Spleen (tissue), 11 donors: ENCODE results near the gene RARA. TPM values are rescaled to one million over a fixed set of nuclear protein-coding genes. Genes with fewer than 3 reads are reported as not detected.

Source experiments
- DNase-seq: peaks from one replicate; pipeline ENCODE4 v3.0.0-alpha.2; 2020
- H3K27ac ChIP-seq, 8 donors: fragments of 200-600 bp; sonication (generic) in 7 of 8; 1 replicate in 4 of 8; 2 replicates in 4 of 8; pipeline versions ENCODE4 v1.5.0 to v1.8.0; 2016 to 2021; ENCODE audit warnings: inconsistent platforms in 4 of 8, mild to moderate bottlenecking in 4 of 8, moderate library complexity in 1 of 8
- H3K27me3 ChIP-seq, 7 donors: fragments of 200-600 bp; sonication (generic) in 6 of 7; replicated peaks in 1 of 7; 1 replicate in 4 of 7; 2 replicates in 3 of 7; pipeline versions ENCODE4 v1.5.0 to v1.8.0; 2016 to 2021; ENCODE audit warnings: inconsistent platforms in 3 of 7, mild to moderate bottlenecking in 1 of 7
- H3K36me3 ChIP-seq, 6 donors: fragments of 200-600 bp; sonication (generic) in 5 of 6; 1 replicate in 4 of 6; 2 replicates in 2 of 6; pipeline versions ENCODE4 v1.5.0 to v1.8.0; 2016 to 2021; ENCODE audit warnings: inconsistent platforms in 2 of 6
- H3K4me1 ChIP-seq, 6 donors: fragments of 200-600 bp; sonication (generic) in 5 of 6; 1 replicate in 3 of 6; 2 replicates in 3 of 6; pipeline versions ENCODE4 v1.5.0 to v1.8.0; 2016 to 2021; ENCODE audit warnings: inconsistent platforms in 3 of 6
- H3K4me3 ChIP-seq, 8 donors: fragments of 200-600 bp; sonication (generic) in 7 of 8; 1 replicate in 4 of 8; 2 replicates in 4 of 8; pipeline versions ENCODE4 v1.5.0 to v1.8.0; 2016 to 2021; ENCODE audit warnings: inconsistent platforms in 4 of 8, mild to moderate bottlenecking in 4 of 8, moderate library complexity in 2 of 8
- H3K9me3 ChIP-seq, 8 donors: fragments of 200-600 bp; sonication (generic) in 7 of 8; 1 replicate in 4 of 8; 2 replicates in 4 of 8; pipeline versions ENCODE4 v1.5.0 to v1.8.0; 2016 to 2021; ENCODE audit warnings: inconsistent platforms in 4 of 8
- POLR2A ChIP-seq, 3 donors: fragments of 450-650 bp; IDR thresholded peaks; one replicate each; pipeline ENCODE4 v1.5.1; 2017; ENCODE audit warnings: antibody characterized with exemption in 3 of 3, mild to moderate bottlenecking in 1 of 3
- POLR2AphosphoS5 ChIP-seq, 3 donors: sonication (generic); formaldehyde crosslinking; IDR thresholded peaks; one replicate each; pipeline ENCODE4 v1.5.1; 2017; ENCODE audit warnings: antibody characterized with exemption in 3 of 3
- WGBS, 5 donors: extraction: QIAGEN DNeasy Blood & Tissue Kit in 3 of 5; methylation state at CpG; one replicate each; pipeline versions ENCODE4 v1.1.5 to v1.1.7; 2013 to 2018; 5-methylcytosine and 5-hydroxymethylcytosine counted together
- intact Hi-C: fragments of 100-400 bp; cut with DNase I; formaldehyde crosslinking; loops from one replicate; pipeline ENCODE4 v1.15.0; 2023; ENCODE audit warnings: low total_unique reads
- polyA plus RNA-seq, 3 donors: library from polyadenylated mRNA; stranded (reverse); fragments of 200-250 nt; gene quantifications; one replicate each; pipeline ENCODE4 v1.2.1, GENCODE V29; 2013
- total RNA-seq, 7 donors: library from RNA; depleted of rRNA in 3 of 7; stranded (reverse); fragments of >200 nt in 3 of 7; fragmentation: NEBNext Ultra II Directional in 4 of 7; extraction: Animal tissue kit (Norgen Biotek cat#: 25700) in 4 of 7; gene quantifications; one replicate each; pipeline versions ENCODE4 v1.1.0 to v1.2.1, GENCODE V29; 2016 to 2021
- TF ChIP-seq, protein P1 (sequence below), 11 experiments: fragments of 200-600 bp in 7 of 11; fragments of 450-650 bp in 4 of 11; sonication (generic) in 4 of 11; IDR thresholded peaks in 8 of 11; conservative IDR thresholded peaks in 3 of 11; 1 replicate in 7 of 11; 2 replicates in 4 of 11; pipeline versions ENCODE4 v1.4.0 to v1.8.0; 2016 to 2021; ENCODE audit warnings: antibody characterized with exemption in 11 of 11, inconsistent platforms in 4 of 11, mild to moderate bottlenecking in 1 of 11
- donor health status: healthy with polysubstance abuse.
- donor health status: DM: no; HTN: no; CAD: no; lungs with moderate emphysema.
- donor health status: DM: no; HTN: no; CAD: no.
- donor health status: Bipolar disorder and iron deficiency.
- donor health status: healthy.
- donor health status: DM: no; HTN: no; CAD: no.
- donor health status: DM: yes; HTN: yes; CAD: no.

The RARA gene
- total and polyA plus RNA-seq, 10 donors, result 13.3 to 95.1 (median 58.9) TPM

DNA sequence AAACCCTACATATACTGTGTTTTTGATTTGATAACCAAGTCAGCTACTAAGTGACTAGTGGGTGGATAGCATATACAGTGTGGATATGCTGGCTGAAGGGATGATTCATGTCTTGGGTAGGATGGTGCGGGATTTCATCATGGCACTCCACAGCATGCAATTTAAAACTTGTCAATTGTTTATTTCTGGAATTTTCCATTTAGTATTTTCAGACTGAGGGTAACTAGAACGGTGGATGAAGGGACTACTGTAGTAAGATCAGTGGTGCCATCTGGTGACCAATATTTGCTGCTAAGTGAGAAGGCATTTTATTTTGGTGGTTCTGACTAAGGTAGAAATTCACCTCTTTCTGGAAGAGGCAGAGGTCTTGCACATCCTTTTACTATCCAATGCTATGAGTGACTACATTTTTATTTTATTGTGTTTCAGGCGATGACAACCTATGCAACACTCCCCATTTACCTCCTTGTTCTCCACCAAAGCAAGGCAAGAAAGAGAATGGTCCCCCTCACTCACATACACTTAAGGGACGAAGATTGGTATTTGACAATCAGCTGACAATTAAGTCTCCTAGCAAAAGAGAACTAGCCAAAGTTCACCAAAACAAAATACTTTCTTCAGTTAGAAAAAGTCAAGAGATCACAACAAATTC lies 18.2 kb upstream of the RARA start:
- Histone ChIP-seq H3K4me1 (peaks cover 7 to 43% (median 19%) of the 10 kb centered on the region in 6 donors), H3K36me3 (peaks cover 0 to 30% (median 0%) of the 10 kb centered on the region in 6 donors), H3K27ac (no peak overlapping the region), H3K4me3 (no peak overlapping the region), H3K27me3 (no peaks in the 10 kb centered on the region), H3K9me3 (no peaks in the 10 kb centered on the region)
- TF ChIP-seq, protein P1, sequence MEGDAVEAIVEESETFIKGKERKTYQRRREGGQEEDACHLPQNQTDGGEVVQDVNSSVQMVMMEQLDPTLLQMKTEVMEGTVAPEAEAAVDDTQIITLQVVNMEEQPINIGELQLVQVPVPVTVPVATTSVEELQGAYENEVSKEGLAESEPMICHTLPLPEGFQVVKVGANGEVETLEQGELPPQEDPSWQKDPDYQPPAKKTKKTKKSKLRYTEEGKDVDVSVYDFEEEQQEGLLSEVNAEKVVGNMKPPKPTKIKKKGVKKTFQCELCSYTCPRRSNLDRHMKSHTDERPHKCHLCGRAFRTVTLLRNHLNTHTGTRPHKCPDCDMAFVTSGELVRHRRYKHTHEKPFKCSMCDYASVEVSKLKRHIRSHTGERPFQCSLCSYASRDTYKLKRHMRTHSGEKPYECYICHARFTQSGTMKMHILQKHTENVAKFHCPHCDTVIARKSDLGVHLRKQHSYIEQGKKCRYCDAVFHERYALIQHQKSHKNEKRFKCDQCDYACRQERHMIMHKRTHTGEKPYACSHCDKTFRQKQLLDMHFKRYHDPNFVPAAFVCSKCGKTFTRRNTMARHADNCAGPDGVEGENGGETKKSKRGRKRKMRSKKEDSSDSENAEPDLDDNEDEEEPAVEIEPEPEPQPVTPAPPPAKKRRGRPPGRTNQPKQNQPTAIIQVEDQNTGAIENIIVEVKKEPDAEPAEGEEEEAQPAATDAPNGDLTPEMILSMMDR (IDR thresholded peaks at IDR 0.05 in 8 of 11, conservative IDR thresholded peaks at IDR 0.05 in 3 of 11), result peak; percentile 20 to 70 (median 57)
- TF ChIP-seq POLR2AphosphoS5 (IDR thresholded peaks at IDR 0.05) (no peak), POLR2A (IDR thresholded peaks at IDR 0.05) (no peak)
- intact Hi-C loops, result loop anchor here (5.0 kb wide), 1 partner anchor 88 kb away; no protein-coding TSS in a partner anchor
- 57 to 73% (median 66%) methylated on average over 4 of the region's 4 CpGs for WGBS, 5 donors
- no peak for DNase-seq

DNA sequence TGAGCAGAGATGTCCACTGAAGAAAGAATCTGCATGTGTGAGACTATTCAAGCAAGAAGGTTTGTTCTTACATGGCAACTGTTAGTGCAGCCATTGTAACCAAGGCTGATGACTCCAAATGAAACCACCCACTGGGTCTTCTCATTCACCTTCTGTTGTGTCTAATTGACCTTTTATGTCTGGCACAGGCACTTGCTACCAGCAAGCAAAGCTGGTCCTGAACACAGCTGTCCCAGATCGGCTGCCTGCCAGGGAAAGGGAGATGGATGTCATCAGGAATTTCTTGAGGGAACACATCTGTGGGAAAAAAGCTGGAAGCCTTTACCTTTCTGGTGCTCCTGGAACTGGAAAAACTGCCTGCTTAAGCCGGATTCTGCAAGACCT lies 17.7 kb upstream of the RARA start:
- DNase-seq, result no peak
- H3K27ac ChIP-seq, result no peak overlapping the region
- no peak overlapping the region for H3K4me3 ChIP-seq
- peaks cover 0 to 35% (median 0%) of the 10 kb centered on the region in 6 donors for H3K36me3 ChIP-seq
- H3K9me3 ChIP-seq, result no peaks in the 10 kb centered on the region
- H3K27me3 ChIP-seq, result no peaks in the 10 kb centered on the region
- intact Hi-C loops, result loop anchor here (5.0 kb wide), 1 partner anchor 89 kb away; no protein-coding TSS in a partner anchor
- 82 to 98% (median 91%) methylated on average over 2 of the region's 2 CpGs for WGBS, 5 donors
- H3K4me1 ChIP-seq, result peaks cover 7 to 43% (median 19%) of the 10 kb centered on the region in 6 donors
- no peak for TF ChIP-seq POLR2AphosphoS5 (IDR thresholded peaks at IDR 0.05)
- TF ChIP-seq, protein P1 (IDR thresholded peaks at IDR 0.05 in 8 of 11, conservative IDR thresholded peaks at IDR 0.05 in 3 of 11), result no peak
- TF ChIP-seq POLR2A (IDR thresholded peaks at IDR 0.05), result no peak

DNA sequence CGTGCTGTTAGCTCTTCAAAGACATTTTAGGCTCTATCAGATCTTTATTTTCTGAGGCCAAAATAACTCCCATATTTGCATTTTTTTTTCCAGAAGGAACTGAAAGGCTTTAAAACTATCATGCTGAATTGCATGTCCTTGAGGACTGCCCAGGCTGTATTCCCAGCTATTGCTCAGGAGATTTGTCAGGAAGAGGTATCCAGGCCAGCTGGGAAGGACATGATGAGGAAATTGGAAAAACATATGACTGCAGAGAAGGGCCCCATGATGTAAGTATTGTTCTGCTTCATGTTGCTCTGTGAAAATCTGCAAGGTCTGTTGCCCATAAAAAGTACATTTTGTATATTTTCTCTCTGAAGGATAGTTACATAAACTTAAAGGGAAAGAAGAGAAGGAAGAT lies 15.6 kb upstream of the RARA start:
- peaks cover 3 to 35% (median 10%) of the 10 kb centered on the region in 6 donors for H3K4me1 ChIP-seq
- H3K36me3 ChIP-seq, result peaks cover 0 to 36% (median 0%) of the 10 kb centered on the region in 6 donors
- 62 to 76% (median 73%) methylated on average over 1 of the region's 1 CpG for WGBS, 5 donors
- H3K9me3 ChIP-seq, result no peaks in the 10 kb centered on the region
- H3K27ac ChIP-seq, result peak overlapping the region in 7 of 8 donors; percentile 47 to 74 (median 60)
- DNase-seq, result no peak
- intact Hi-C loops, result loop anchor here (5.0 kb wide), 1 partner anchor 91 kb away; no protein-coding TSS in a partner anchor
- no peaks in the 10 kb centered on the region for H3K27me3 ChIP-seq
- no peak overlapping the region for H3K4me3 ChIP-seq
- TF ChIP-seq, protein P1 (IDR thresholded peaks at IDR 0.05 in 8 of 11, conservative IDR thresholded peaks at IDR 0.05 in 3 of 11), result no peak
- TF ChIP-seq POLR2A (IDR thresholded peaks at IDR 0.05), result no peak
- TF ChIP-seq POLR2AphosphoS5 (IDR thresholded peaks at IDR 0.05), result peak in 1 of 3 donors; percentile 28
